Measurements from ENCODE around the gene CDC42EP5. TPM values are rescaled to one million over a fixed set of nuclear protein-coding genes. Genes with fewer than 3 reads are reported as not detected.
"Not testable (repeated sequence)": the region's sequence is repeated elsewhere in the genome, so short reads cannot be mapped to it uniquely, and the experiment has no call there.

Gene CDC42EP5
- polyA plus RNA-seq, 1 experiment, result 22.5 TPM

GRCh38 chr19:54517483-54517882, 44.4 kb upstream of the CDC42EP5 start:
- DNase-seq (ENCODE audit: low read depth), result no peak
- no peaks in the 10 kb centered on the region for H3K27me3 ChIP-seq (ENCODE audit: control insufficient read depth, insufficient read depth, low read length)
- TF ChIP-seq CTCF (IDR thresholded peaks at IDR 0.05; ENCODE audit: insufficient read depth, low read depth, low read length), result no peak
- POLR2A ChIA-PET, result no interaction called here
- CTCF ChIA-PET, result no interaction called here
- no peaks in the 10 kb centered on the region for H3K36me3 ChIP-seq (ENCODE audit: control insufficient read depth, insufficient read depth, low read length)
- no peak overlapping the region for H3K4me3 ChIP-seq (ENCODE audit: low read depth, low read length)

GRCh38 chr19:54515156-54515555, 42.1 kb upstream of the CDC42EP5 start:
- no peak for DNase-seq (ENCODE audit: low read depth)
- CTCF ChIA-PET, result no interaction called here
- TF ChIP-seq CTCF (IDR thresholded peaks at IDR 0.05; ENCODE audit: insufficient read depth, low read depth, low read length), result no peak
- no peak overlapping the region for H3K4me3 ChIP-seq (ENCODE audit: low read depth, low read length)
- POLR2A ChIA-PET, result no interaction called here
- no peaks in the 10 kb centered on the region for H3K36me3 ChIP-seq (ENCODE audit: control insufficient read depth, insufficient read depth, low read length)
- no peaks in the 10 kb centered on the region for H3K27me3 ChIP-seq (ENCODE audit: control insufficient read depth, insufficient read depth, low read length)

GRCh38 chr19:54509200-54509940, 36.3 kb upstream of the CDC42EP5 start:
- DNase-seq (ENCODE audit: low read depth); H3K27me3 ChIP-seq (ENCODE audit: control insufficient read depth, insufficient read depth, low read length); CTCF ChIA-PET; H3K4me3 ChIP-seq (ENCODE audit: low read depth, low read length); POLR2A ChIA-PET; H3K36me3 ChIP-seq (ENCODE audit: control insufficient read depth, insufficient read depth, low read length): not testable (repeated sequence)

- DNase-seq (ENCODE audit: low read depth); H3K36me3 ChIP-seq (ENCODE audit: control insufficient read depth, insufficient read depth, low read length); CTCF ChIA-PET; H3K27me3 ChIP-seq (ENCODE audit: control insufficient read depth, insufficient read depth, low read length); POLR2A ChIA-PET; H3K4me3 ChIP-seq (ENCODE audit: low read depth, low read length): not testable (repeated sequence)
Observed at GRCh38 chr19:54508487-54508886, 35.4 kb upstream of the CDC42EP5 start.

- CTCF ChIA-PET, result no interaction called here
- Histone ChIP-seq H3K36me3 (ENCODE audit: control insufficient read depth, insufficient read depth, low read length) (no peaks in the 10 kb centered on the region), H3K4me3 (ENCODE audit: low read depth, low read length) (no peak overlapping the region), H3K27me3 (ENCODE audit: control insufficient read depth, insufficient read depth, low read length) (no peaks in the 10 kb centered on the region)
- POLR2A ChIA-PET, result no interaction called here
- no peak for DNase-seq (ENCODE audit: low read depth)
- TF ChIP-seq CTCF (IDR thresholded peaks at IDR 0.05; ENCODE audit: insufficient read depth, low read depth, low read length), result no peak
Observed at GRCh38 chr19:54507824-54508223, 34.7 kb upstream of the CDC42EP5 start.

GRCh38 chr19:54507038-54507717, 34.1 kb upstream of the CDC42EP5 start:
- POLR2A ChIA-PET; H3K4me3 ChIP-seq (ENCODE audit: low read depth, low read length); DNase-seq (ENCODE audit: low read depth); H3K36me3 ChIP-seq (ENCODE audit: control insufficient read depth, insufficient read depth, low read length); H3K27me3 ChIP-seq (ENCODE audit: control insufficient read depth, insufficient read depth, low read length); CTCF ChIA-PET: not testable (repeated sequence)

GRCh38 chr19:54506079-54506478, 33.0 kb upstream of the CDC42EP5 start:
- Histone ChIP-seq H3K36me3 (ENCODE audit: control insufficient read depth, insufficient read depth, low read length) (no peaks in the 10 kb centered on the region), H3K27me3 (ENCODE audit: control insufficient read depth, insufficient read depth, low read length) (no peaks in the 10 kb centered on the region), H3K4me3 (ENCODE audit: low read depth, low read length) (no peak overlapping the region)
- no peak for DNase-seq (ENCODE audit: low read depth)
- TF ChIP-seq CTCF (IDR thresholded peaks at IDR 0.05; ENCODE audit: insufficient read depth, low read depth, low read length), result no peak
- ChIA-PET CTCF (no interaction called here), POLR2A (no interaction called here)

- CTCF ChIA-PET; DNase-seq (ENCODE audit: low read depth); H3K36me3 ChIP-seq (ENCODE audit: control insufficient read depth, insufficient read depth, low read length): not testable (repeated sequence)
Observed at GRCh38 chr19:54505542-54505941, 32.4 kb upstream of the CDC42EP5 start.

More at GRCh38 chr19:54505542-54505941, 32.4 kb upstream of the CDC42EP5 start:
- H3K4me3 ChIP-seq (ENCODE audit: low read depth, low read length); H3K27me3 ChIP-seq (ENCODE audit: control insufficient read depth, insufficient read depth, low read length); POLR2A ChIA-PET: not testable (repeated sequence)

Data from BJ (cell line).